Uterus (tissue), 4 donors: ENCODE data around the gene TLR8. TPM values are rescaled to one million over a fixed set of nuclear protein-coding genes. Genes with fewer than 3 reads are reported as not detected.

Source experiments
- DNase-seq, 2 donors: peaks; one replicate each; pipeline ENCODE4 v3.0.0-alpha.2; 2019 to 2020
- H3K27ac ChIP-seq, 2 donors: fragments of 200-600 bp; sonication (generic); 1 replicate in 1 of 2; 2 replicates in 1 of 2; pipeline ENCODE4 v1.5.1; 2016 to 2018
- H3K27me3 ChIP-seq, 2 donors: fragments of 200-600 bp; sonication (generic); one replicate each; pipeline ENCODE4 v1.5.1; 2018 to 2019; ENCODE audit warnings: control low read depth in 1 of 2
- H3K36me3 ChIP-seq, 2 donors: fragments of 200-600 bp; sonication (generic); one replicate each; pipeline ENCODE4 v1.5.1; 2019; ENCODE audit warnings: control low read depth in 1 of 2
- H3K4me1 ChIP-seq, 2 donors: fragments of 200-600 bp; sonication (generic); one replicate each; pipeline ENCODE4 v1.5.1; 2018 to 2019; ENCODE audit warnings: control low read depth in 1 of 2
- H3K4me3 ChIP-seq, 2 donors: fragments of 200-600 bp; sonication (generic); 1 replicate in 1 of 2; 2 replicates in 1 of 2; pipeline ENCODE4 v1.5.1; 2018 to 2019; ENCODE audit warnings: mild to moderate bottlenecking in 1 of 2
- H3K9me3 ChIP-seq, 2 donors: fragments of 200-600 bp; sonication (generic); one replicate each; pipeline ENCODE4 v1.5.1; 2019; ENCODE audit warnings: control low read depth in 1 of 2
- CTCF ChIP-seq, 4 experiments: fragments of 200-600 bp in 2 of 4; fragments of 450-650 bp in 2 of 4; sonication (generic) in 2 of 4; IDR thresholded peaks; one replicate each; pipeline ENCODE4 v1.5.1; 2016 to 2019; ENCODE audit warnings: antibody characterized with exemption in 4 of 4, mild to moderate bottlenecking in 2 of 4, moderate library complexity in 1 of 4
- POLR2A ChIP-seq, 2 donors: fragments of 450-650 bp; IDR thresholded peaks; one replicate each; pipeline ENCODE4 v1.6.1; 2016; ENCODE audit warnings: antibody characterized with exemption in 2 of 2, mild to moderate bottlenecking in 1 of 2, moderate library complexity in 1 of 2
- intact Hi-C: fragments of 100-400 bp; cut with DNase I; formaldehyde crosslinking; loops from one replicate; pipeline ENCODE4 v1.15.1; 2023; ENCODE audit warnings: low total_unique reads
- total RNA-seq, 4 donors: library from RNA; depleted of rRNA in 3 of 4; stranded (reverse); fragments of >200 nt in 3 of 4; gene quantifications; one replicate each; pipeline versions ENCODE4 v1.1.0 to v1.2.4, GENCODE V29; 2014 to 2023
- donor health status: DM: yes; HTN: yes; CAD: no.

Gene TLR8
- total RNA-seq, 4 donors from 2014 or later: 0.29 to 0.55 (median 0.55) TPM; not detected in 1

GRCh38 chrX:12953420-12953819, 47.0 kb downstream of the TLR8 start:
- no peak for DNase-seq
- intact Hi-C loops: loop anchor here (10.0 kb wide), 1 partner anchor 541 kb away; no protein-coding TSS in a partner anchor
- no peaks in the 10 kb centered on the region for H3K36me3 ChIP-seq
- no peaks in the 10 kb centered on the region for H3K27me3 ChIP-seq
- no peaks in the 10 kb centered on the region for H3K9me3 ChIP-seq
- H3K4me1 ChIP-seq: no peaks in the 10 kb centered on the region
- H3K4me3 ChIP-seq: no peak overlapping the region
- no peak for TF ChIP-seq POLR2A (IDR thresholded peaks at IDR 0.05)
- TF ChIP-seq CTCF (IDR thresholded peaks at IDR 0.05): no peak
- H3K27ac ChIP-seq: no peak overlapping the region

GRCh38 chrX:12954376-12954775, 48.0 kb downstream of the TLR8 start:
- H3K9me3 ChIP-seq: no peaks in the 10 kb centered on the region
- intact Hi-C loops: loop anchor here (10.0 kb wide), 1 partner anchor 540 kb away; no protein-coding TSS in a partner anchor
- H3K4me3 ChIP-seq: no peak overlapping the region
- no peaks in the 10 kb centered on the region for H3K27me3 ChIP-seq
- no peaks in the 10 kb centered on the region for H3K36me3 ChIP-seq
- no peak for TF ChIP-seq CTCF (IDR thresholded peaks at IDR 0.05)
- no peak for TF ChIP-seq POLR2A (IDR thresholded peaks at IDR 0.05)
- no peak overlapping the region for H3K27ac ChIP-seq
- H3K4me1 ChIP-seq: no peaks in the 10 kb centered on the region
- DNase-seq: no peak

- TF ChIP-seq POLR2A (IDR thresholded peaks at IDR 0.05) (no peak), CTCF (IDR thresholded peaks at IDR 0.05) (no peak)
- no peak for DNase-seq
- Histone ChIP-seq H3K4me3 (no peak overlapping the region), H3K27me3 (no peaks in the 10 kb centered on the region), H3K27ac (no peak overlapping the region), H3K36me3 (no peaks in the 10 kb centered on the region), H3K4me1 (no peaks in the 10 kb centered on the region), H3K9me3 (no peaks in the 10 kb centered on the region)
- intact Hi-C loops: loop anchor here (10.0 kb wide), 1 partner anchor 540 kb away; no protein-coding TSS in a partner anchor
These were observed 48.6 kb downstream of the TLR8 start for GRCh38 chrX:12954981-12955380.

- no peaks in the 10 kb centered on the region for H3K4me1 ChIP-seq
- intact Hi-C loops: loop anchor here (10.0 kb wide), 1 partner anchor 539 kb away; no protein-coding TSS in a partner anchor
- H3K27ac ChIP-seq: peak overlapping the region; percentile 54 to 58
- peak; percentile 56 for DNase-seq
- TF ChIP-seq CTCF (IDR thresholded peaks at IDR 0.05): no peak
- no peak for TF ChIP-seq POLR2A (IDR thresholded peaks at IDR 0.05)
- no peaks in the 10 kb centered on the region for H3K9me3 ChIP-seq
- no peaks in the 10 kb centered on the region for H3K36me3 ChIP-seq
- no peaks in the 10 kb centered on the region for H3K27me3 ChIP-seq
- no peak overlapping the region for H3K4me3 ChIP-seq
These were observed 49.7 kb downstream of the TLR8 start for GRCh38 chrX:12955882-12956703.
